Nephron (organoid): ENCODE measurements around the gene CEP192.

Experiments
- H3K27ac Mint-ChIP-seq, 3 experiments: 2 replicates each; pipeline ENCODE4 v1.8.0; 2020; ENCODE audit warnings: mixed read lengths in 3 of 3, mild to moderate bottlenecking in 2 of 3, moderate library complexity in 1 of 3
- H3K27me3 Mint-ChIP-seq: 2 replicates; pipeline ENCODE4 v1.8.0; 2021; ENCODE audit warnings: low read depth, mild to moderate bottlenecking, moderate library complexity, mixed read lengths
- H3K36me3 Mint-ChIP-seq: 2 replicates; pipeline ENCODE4 v1.8.0; 2020; ENCODE audit warnings: low read depth, mixed read lengths
- H3K4me1 Mint-ChIP-seq: 2 replicates; pipeline ENCODE4 v1.8.0; 2020; ENCODE audit warnings: mixed read lengths
- H3K4me3 Mint-ChIP-seq, 3 experiments: 2 replicates each; pipeline ENCODE4 v1.8.0; 2020; ENCODE audit warnings: mild to moderate bottlenecking in 3 of 3, mixed read lengths in 3 of 3, moderate library complexity in 2 of 3
- H3K9me3 Mint-ChIP-seq: 2 replicates; pipeline ENCODE4 v1.8.0; 2020; ENCODE audit warnings: mixed read lengths
- TF ChIP-seq, protein P1 (sequence below), 3 experiments: fragments of 200-600 bp; sonication (generic); IDR thresholded peaks; one replicate each; pipeline ENCODE4 v1.5.0; 2021; ENCODE audit warnings: antibody characterized with exemption in 3 of 3; ENCODE audit not compliant: unreplicated experiment in 3 of 3

CEP192 gene

DNA sequence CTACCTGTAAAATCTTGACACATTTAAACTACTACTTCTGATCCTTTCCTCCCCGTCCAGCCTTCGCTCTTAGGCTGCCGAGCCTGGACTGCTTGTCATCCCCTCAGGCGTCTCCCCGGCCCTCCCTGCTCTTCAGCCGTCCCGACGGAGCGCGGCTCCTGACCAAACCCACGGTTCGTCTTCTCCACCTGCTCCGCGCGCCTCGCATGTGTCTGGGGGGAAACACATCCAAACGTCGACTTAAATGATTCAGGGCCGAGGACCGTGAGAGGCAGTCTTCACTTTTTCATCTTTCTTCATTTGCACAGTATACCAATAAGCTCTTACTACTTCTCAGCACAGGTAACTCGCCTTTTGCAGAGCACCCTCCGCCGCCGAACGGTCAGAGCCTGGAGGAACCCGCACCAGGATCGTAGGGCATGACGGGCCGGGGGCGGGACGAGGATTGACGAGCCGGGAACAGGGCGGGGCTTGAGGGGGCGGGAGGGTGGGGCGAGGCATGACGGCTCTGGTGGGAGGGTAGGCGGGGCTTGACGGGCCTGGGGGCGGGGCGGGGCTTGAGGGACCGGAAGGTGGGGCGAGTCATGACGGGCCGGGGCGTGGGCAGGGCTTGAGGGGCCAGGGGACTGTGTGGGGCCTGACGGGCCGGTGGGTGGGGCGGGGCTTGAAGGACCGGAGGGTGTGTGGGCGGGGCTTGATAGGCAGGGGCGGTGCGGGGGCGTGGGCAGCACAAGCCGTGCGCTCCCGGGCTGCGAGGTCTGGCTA lies 43.7 kb upstream of the CEP192 start, which contains the start of gene SEH1L:
Gene SEH1L, plus strand, starts transcription at position 727 of the 765 bp plus-strand sequence. CDS start 111 bp downstream, outside the sequence.
- Mint-ChIP-seq H3K36me3 (peaks cover 6% of the 10 kb centered on the region), H3K9me3 (no peaks in the 10 kb centered on the region), H3K4me1 (peaks cover 18% of the 10 kb centered on the region), H3K27me3 (no peaks in the 10 kb centered on the region), H3K4me3 (peak within 1 kb of the TSS; percentile 87 to 96 (median 91)), H3K27ac (peak within 1 kb of the TSS; percentile 81 to 97 (median 97))
- TF ChIP-seq, protein P1, sequence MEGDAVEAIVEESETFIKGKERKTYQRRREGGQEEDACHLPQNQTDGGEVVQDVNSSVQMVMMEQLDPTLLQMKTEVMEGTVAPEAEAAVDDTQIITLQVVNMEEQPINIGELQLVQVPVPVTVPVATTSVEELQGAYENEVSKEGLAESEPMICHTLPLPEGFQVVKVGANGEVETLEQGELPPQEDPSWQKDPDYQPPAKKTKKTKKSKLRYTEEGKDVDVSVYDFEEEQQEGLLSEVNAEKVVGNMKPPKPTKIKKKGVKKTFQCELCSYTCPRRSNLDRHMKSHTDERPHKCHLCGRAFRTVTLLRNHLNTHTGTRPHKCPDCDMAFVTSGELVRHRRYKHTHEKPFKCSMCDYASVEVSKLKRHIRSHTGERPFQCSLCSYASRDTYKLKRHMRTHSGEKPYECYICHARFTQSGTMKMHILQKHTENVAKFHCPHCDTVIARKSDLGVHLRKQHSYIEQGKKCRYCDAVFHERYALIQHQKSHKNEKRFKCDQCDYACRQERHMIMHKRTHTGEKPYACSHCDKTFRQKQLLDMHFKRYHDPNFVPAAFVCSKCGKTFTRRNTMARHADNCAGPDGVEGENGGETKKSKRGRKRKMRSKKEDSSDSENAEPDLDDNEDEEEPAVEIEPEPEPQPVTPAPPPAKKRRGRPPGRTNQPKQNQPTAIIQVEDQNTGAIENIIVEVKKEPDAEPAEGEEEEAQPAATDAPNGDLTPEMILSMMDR (IDR thresholded peaks at IDR 0.05; ENCODE audit: unreplicated experiment in 3 of 3): no peak

DNA sequence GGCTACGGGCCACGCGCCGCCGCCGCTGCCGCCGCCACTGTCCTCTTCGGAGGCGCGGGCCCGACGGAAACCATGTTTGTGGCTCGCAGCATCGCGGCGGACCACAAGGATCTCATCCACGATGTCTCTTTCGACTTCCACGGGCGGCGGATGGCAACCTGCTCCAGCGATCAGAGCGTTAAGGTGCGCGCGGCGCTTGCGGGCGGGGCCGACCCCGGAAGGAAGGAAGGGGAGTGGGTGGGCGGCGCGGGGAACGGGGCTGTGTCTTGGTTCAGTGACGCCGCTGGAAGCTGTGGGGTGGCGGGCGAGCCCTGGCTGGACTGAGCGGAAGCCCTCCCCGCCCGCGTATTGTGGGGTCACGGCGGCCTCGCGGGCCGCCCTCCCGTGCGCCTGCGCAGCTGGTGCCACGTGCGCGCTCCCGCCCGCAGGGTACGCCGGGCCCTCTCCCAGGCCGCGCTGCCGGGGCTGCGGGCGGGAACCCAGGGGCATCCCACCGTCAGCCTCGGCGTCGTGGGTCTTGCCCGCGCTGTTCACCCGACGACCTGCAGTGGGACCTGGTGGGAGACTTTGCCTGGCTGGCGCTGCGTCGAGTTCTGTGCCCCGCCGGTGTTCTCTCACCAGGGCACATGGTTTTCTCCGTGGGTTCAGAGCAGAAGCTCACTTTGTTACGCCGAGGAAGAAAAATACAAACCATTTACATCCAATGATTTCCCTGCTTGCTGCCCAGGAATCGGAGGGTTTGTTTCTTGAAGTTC lies 42.9 kb upstream of the CEP192 start:
- H3K27me3 Mint-ChIP-seq: no peaks in the 10 kb centered on the region
- peak overlapping the region; percentile 87 to 96 (median 91) for H3K4me3 Mint-ChIP-seq
- H3K27ac Mint-ChIP-seq: peak overlapping the region; percentile 81 to 97 (median 97)
- no peaks in the 10 kb centered on the region for H3K9me3 Mint-ChIP-seq
- H3K4me1 Mint-ChIP-seq: peaks cover 18% of the 10 kb centered on the region
- TF ChIP-seq, protein P1 (IDR thresholded peaks at IDR 0.05; ENCODE audit: unreplicated experiment in 3 of 3): no peak
- H3K36me3 Mint-ChIP-seq: peaks cover 10% of the 10 kb centered on the region

DNA sequence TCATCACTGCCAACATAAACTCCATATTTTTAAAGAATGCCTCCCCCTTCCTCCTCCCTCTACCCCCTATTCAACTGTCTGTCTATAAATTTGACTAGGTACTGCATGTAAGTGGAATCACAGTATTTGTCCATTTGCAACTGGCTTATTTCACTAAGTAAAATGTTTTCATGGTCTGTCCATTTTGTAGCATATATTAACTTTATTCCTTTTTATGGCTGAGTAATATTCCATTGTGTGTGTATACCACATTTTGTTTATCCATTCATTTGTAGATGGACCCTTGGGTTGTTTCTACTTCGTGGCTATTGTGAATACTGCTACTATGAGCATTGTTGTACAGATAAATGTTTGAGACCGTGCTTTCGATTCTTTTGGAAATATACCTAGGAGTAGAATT lies 32.7 kb upstream of the CEP192 start:
- H3K4me3 Mint-ChIP-seq: no peak overlapping the region
- no peaks in the 10 kb centered on the region for H3K27me3 Mint-ChIP-seq
- TF ChIP-seq, protein P1 (IDR thresholded peaks at IDR 0.05; ENCODE audit: unreplicated experiment in 3 of 3): no peak

DNA sequence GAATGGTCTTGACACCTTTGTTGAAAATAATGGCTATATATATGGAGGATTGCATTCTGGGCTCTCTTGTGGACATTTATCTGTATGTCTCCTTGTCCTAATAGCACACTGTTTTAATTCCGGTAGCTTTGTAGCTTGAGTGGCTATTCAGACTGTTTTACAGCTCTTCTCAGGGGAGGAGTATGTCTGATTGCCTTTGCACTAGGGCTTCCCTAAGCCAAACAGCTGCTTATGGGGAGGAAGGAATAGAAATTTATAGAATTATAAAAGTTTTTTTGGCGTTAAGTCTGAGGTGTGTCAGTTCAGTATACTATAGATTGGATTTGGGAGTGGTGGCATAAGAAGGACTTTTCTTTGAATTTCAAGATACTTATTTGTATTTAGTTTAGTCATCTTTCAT lies 30.8 kb upstream of the CEP192 start:
- H3K27ac Mint-ChIP-seq: peak overlapping the region in 2 of 3 experiments; percentile 7 to 35
- no peaks in the 10 kb centered on the region for H3K9me3 Mint-ChIP-seq
- peaks cover 16% of the 10 kb centered on the region for H3K4me1 Mint-ChIP-seq
- H3K36me3 Mint-ChIP-seq: peaks cover 54% of the 10 kb centered on the region
- TF ChIP-seq, protein P1 (IDR thresholded peaks at IDR 0.05; ENCODE audit: unreplicated experiment in 3 of 3): no peak
- H3K4me3 Mint-ChIP-seq: no peak overlapping the region
- no peaks in the 10 kb centered on the region for H3K27me3 Mint-ChIP-seq

More for the DNA sequence above, 32.7 kb upstream of the CEP192 start:
- H3K36me3 Mint-ChIP-seq: peaks cover 47% of the 10 kb centered on the region
- H3K4me1 Mint-ChIP-seq: peaks cover 16% of the 10 kb centered on the region
- H3K27ac Mint-ChIP-seq: no peak overlapping the region
- H3K9me3 Mint-ChIP-seq: no peaks in the 10 kb centered on the region

DNA sequence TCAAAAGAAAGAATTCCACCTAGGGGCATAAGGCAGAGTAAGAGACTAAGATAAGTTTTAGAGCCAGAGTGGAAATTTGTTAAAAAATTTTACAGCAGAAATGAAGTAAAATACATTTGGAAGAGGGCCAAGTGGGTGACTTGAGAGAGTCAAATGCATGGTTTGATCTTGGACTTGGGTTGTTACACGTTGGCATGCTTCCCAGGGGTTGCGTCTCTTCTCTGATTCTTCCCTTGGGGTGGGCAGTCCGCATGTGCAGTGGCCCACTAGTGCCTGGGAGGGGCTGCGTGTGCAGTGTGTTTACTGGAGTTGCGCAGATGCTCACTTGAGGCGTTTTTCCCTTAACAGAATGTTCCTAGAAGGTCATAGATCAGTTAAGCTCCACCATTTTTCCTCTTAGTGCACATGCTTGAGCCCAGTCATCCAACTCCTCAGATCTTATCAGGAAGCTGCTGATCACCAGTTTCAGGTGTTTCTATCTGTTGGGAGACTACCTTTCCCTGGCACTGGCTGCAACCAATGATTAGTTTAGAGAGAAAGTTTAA lies 30.2 kb upstream of the CEP192 start:
- Mint-ChIP-seq H3K36me3 (peaks cover 57% of the 10 kb centered on the region), H3K4me3 (no peak overlapping the region), H3K9me3 (no peaks in the 10 kb centered on the region), H3K27me3 (no peaks in the 10 kb centered on the region), H3K4me1 (peaks cover 16% of the 10 kb centered on the region), H3K27ac (peak overlapping the region; percentile 7 to 35 (median 34))
- TF ChIP-seq, protein P1 (IDR thresholded peaks at IDR 0.05; ENCODE audit: unreplicated experiment in 3 of 3): no peak
